Kasumi-1 (cell line): ENCODE results near the gene RRP36.
"Not testable (repeated sequence)": the region's sequence is repeated elsewhere in the genome, so short reads cannot be mapped to it uniquely, and the experiment has no call there.

Source experiments
- DNase-seq, 2 experiments: peaks; one replicate each; lab custom pipeline; 2025; lab: John Stamatoyannopoulos, UW

The RRP36 gene

DNA sequence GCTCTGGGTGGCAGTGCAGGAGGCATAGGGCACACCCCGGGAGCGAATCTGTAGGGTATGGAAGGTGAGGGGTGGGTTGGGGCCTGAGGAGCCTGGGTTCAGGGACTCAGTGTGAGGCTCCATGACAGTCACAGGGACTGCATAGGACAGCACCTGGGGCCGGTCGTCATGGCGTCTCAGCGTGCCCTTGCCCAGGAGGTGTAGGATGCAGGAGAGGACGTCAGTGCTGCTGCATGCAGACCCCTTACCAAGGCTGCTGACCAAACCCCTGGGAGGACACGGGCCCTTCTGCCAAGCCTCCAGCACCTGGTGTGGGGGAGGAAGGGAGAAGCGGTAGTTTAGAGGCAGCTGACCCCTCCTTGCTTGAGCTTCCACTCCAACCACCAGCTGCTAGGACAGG lies 16.3 kb downstream of the RRP36 start:
- DNase-seq, result no peak

DNA sequence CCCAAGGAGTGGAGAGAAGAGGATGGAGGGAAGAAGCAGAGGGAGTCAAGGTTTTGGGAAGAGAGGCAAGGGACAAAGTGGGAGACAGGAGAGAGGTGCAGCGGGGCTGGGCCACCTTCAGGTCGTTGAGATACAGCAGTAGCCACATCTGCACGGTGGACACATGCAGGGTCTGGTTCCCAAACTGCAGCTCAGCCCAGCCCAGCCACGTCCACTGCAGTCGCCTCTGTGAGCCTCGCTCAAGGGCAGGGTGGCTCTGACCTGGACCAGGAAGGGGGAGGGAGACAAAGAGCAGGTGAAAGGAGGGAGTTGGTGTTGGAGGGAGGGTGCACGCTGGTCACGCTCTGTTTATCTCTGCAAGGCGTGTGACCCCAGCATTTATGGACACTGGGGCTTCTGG lies 17.3 kb downstream of the RRP36 start:
- no peak for DNase-seq

DNA sequence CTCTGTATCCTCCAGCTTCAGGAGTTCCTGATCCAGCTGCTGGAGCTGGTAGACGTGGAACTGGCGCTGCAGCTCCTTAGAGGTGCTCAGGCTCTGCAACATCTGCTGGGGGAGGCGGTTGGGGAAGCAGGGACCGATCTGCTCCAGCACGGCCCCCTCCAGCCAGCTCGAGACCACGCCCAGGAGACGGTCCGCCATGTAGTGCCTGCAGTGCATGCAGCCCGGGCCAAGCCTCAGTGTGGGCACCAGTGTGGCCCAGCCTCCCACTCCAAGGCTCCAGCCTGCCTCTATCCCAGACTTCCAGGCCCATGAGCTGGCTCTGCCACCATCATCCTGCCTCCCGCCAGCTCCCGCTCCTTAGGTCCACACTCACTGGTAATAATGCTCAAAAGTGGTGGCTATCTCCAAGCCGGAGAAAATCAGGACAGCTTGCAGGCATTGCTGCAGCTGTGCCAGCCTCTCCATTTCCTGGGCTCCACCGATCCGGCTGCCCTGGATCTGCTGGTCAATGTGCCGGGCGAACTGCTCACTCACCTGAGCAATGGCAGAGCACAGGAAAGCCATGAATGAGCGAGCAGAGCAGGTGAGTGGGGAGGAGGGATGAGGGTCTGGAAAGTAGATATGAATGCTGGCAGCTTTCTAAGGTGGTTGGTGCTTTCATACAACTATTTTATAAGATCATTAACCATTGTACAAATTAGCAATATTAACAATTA lies 19.3 kb downstream of the RRP36 start:
- DNase-seq, result no peak

DNA sequence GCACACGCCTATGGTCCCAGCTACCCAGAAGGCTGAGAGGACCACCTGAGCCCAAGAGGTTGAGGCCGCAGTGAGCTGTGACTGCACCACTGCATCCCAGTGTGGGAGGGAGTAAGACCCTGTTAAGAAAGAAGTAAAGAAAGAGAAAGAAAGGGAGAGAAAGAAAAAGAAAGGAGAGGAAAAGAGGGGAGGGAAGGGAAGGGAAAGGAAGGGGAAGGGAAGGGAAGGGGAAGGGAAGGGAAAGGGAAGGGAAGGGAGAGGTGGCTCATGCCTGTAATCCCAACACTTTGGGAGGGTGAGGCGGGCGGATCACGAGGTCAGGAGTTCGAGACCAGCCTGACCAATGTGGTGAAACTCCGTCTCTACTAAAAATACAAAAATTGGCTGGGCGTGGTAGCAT lies 20.1 kb downstream of the RRP36 start:
- DNase-seq, result not testable (repeated sequence)

DNA sequence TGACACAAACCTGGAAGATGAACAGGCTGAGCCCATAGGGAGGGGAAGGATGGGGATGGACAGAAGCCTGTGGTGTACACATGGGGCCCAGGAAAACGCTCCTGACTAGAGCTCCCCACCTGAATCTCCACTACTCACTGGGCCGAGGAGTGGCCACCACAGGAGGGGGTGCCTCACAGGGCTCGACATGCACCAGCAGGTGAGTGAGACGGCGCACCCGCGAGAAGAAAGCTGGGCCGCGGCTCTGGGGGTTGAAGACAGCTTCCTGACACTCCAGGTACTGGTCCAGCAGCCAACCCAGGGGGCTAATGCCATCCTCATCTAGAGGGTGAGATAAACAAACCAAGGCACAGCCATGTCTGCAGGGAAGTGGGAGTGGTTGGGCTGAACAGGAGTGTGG lies 21.9 kb downstream of the RRP36 start:
- no peak for DNase-seq

DNA sequence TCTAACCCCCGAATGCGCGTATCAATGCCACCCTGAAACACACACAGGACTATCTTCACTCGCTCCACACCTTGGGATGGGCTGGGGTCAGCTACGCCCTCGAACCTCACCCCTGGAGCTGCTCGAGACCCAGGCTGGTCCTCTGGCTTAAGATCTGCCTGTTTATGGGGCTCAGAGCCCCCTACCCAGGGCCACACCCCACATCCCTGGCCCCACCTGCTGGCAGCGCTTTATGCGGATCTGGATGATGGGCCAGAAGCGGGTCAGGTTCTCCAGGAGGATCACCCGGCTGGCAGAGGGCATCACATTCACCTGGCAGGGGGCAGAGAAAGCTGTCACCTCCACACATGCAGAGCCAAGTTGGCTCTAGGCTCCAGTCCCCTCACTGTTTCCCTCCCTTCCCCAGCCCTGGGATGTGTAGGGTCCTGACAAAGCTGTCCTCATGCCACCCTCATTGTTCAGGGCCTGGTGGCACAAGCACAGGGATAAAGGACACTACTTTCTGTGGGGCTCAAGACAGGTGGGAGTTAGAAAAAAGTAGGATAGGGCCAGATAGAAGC lies 24.0 kb downstream of the RRP36 start:
- no peak for DNase-seq

DNA sequence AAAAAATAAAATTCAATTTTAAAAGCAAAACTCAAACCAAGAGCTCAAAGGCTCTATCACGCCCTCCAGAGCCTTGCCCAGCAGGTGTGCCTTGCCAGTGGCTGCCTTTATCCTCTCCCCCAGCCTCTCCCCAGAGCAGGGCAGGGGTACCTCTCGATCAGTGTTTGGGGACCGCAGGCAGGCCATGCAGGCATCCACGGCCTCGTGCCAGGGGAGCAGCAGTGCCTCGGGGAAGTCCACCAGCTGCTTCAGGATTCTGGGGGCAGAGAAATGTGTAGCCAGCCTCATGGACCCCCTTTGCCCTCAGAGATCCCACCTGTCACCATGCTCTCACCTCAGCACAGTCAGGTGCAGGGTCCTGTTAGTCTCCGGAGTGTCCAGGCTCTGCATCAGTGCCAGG lies 26.6 kb downstream of the RRP36 start:
- DNase-seq, result no peak

DNA sequence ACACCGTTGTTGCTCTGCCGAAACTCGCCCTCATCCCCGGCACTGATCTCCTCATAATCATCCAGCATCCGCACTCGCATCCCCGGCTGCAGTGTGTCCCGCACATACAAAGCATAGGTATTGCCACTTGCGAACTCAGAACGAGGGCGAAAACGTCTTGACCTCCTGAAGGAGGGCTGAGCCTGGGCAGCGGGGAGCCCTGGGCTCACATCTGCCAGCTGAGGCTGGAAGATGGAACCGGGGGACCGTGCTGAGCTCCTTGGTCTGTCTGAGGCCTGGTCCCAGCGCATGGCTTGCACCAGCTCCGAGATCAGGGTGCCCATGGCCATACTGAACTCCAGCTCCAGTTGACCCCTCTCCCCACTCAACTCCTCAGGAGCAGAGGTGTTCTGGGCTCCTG lies 29.6 kb downstream of the RRP36 start:
- DNase-seq, result no peak

DNA sequence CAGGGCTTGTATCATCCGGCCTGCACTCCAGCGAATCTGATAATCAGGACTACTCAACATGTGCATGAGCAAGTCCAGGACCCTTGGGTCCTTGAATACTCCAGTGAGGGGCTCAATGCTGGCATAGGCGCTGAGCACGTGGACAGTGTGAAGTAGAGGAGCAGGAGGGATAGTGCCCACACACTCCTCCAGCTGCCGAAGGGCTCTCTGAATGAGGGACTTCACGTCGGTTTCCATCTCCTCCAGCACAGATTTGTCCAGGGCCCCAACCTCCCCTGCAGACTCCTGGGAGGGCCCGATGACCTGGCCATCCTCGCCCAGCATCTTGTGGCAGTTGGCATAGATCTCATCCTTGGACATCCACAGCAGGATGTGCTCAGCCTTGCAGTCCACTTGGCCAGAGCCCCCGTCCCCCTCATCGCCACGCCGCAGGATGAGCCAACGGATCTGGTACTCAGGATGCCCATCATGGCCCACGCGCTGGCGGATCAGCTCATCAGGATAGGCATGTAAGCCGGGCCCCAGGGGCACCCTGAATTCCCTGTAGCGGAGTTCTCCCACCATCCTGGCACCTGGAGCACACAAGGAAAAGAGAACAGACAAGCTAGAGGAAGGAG lies 30.9 kb downstream of the RRP36 start:
- no peak for DNase-seq

DNA sequence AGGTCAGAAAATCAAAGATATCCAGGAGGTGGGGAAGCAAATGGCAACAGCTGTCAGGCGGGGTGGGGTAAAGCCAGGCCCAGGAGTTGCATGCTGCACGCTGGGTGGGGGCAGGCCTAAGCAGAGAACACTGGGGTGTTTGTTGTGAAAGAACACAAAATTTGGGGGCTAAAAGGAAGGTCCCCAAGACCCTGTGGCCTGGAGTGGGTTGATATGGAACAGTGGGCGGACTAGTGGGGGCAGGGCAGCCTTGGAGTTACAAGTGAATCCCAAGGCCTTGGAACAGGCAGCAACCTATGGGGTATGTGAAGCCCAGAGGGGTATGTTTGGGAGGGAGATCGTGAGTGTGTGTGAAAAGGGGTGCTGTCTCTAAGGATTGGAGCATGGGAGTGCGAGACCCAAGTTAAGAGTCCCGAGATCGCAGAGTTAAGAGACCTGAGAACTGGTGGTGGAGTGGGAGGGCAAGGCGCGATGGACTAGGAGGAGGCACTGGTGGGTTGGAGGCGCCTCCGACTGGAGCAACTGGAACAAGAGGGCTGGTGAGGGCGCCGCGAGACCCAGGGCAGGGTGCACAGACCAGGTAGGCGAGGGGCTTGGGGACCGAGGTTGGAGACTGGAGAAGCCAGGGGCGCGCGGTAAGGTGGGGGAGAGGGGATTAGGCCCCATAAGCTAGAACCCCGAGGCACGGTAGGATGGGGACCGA lies 31.6 kb downstream of the RRP36 start:
- peak; percentile 36 to 40 for DNase-seq

DNA sequence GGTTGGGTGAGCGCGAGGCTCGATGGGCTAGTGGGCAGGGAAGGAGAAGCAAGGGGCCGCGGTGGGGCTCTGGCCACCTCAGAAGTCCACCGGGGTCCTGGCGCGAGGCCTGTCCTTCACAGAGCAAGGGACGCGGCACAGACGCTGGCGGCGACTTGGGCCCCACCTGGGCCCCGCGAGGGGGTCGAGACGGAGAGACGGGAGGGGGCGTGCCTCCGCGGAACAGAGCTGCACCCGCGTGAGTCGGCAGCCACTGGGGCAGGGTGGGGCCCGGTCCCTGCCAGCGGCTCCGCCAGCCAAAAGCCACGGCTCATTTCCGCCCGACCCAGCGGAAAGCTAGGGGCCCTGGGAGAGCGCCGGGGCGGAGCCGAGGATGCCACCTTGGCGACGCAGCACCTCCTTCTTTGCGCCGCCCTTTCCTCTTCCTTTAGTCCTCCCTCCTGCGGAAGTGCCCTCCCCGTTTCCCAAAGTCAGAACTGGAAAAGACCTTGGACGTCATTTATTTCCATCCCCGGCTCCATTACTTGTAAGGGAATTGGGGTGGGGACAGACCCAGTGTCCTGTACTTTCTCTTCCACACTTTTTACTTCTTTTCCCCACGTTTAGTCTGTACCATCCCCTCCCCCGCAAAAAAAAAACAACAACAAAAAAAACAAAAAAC lies 32.3 kb downstream of the RRP36 start, which contains the start of gene CUL7:
TSS of gene CUL7 (minus strand) at position 307 of the 661 bp plus-strand sequence. CDS start 1,063 bp downstream, outside the sequence.
- peak; percentile 95 to 96 for DNase-seq

DNA sequence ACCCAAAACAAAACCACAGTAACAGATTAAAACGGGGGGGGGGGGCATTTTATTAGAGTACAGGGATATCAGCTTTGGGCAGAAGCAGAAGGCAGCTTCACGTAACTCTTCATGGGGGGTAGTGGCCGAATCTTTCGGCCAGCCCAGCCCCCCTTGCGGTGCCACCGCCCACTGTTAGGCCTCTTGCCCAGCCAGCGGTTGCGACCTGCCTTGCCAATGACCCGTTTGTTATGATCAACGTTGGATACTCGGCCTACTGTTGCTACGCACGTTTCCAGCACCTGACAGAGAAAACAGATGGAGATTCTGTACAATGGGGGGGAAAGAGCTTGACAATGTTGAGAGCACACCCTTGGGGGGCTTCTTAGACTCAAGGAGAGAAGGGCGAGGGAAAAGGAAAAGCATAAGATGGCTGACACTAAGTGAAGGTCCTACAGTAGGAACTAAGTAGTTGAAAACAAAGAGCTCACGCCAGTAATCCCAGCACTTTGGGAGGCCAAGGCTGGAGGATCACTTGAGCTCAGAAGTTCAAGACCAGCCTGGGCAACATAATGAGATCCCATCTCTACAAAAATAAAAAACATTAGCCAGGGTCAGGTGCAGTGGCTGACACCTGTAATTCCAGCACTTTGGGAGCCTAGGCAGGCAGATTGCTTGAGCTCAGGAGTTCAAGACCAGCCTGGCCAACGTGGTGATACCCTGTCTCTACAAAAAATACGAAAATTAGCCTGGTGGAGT lies 33.0 kb downstream of the RRP36 start:
- DNase-seq, result no peak

DNA sequence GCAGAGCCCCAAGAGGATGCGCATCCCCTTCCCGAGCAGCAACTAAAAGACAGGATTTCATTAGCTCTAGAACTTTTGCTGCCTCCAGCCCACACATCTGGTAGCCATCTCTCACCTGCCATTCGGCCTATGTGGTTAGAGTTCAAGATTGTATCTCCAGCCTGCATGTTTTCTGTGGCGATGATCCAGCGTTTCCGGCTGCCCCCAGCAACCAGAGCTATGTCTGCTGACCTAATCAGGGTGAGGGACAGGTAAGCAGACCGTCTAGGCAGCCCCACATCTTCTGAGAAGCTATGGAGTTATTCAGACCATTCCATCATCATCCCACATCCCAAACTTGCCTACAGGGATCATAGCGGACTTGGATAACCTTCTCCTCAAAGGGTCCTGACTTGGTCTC lies 34.5 kb downstream of the RRP36 start:
- DNase-seq, result no peak

DNA sequence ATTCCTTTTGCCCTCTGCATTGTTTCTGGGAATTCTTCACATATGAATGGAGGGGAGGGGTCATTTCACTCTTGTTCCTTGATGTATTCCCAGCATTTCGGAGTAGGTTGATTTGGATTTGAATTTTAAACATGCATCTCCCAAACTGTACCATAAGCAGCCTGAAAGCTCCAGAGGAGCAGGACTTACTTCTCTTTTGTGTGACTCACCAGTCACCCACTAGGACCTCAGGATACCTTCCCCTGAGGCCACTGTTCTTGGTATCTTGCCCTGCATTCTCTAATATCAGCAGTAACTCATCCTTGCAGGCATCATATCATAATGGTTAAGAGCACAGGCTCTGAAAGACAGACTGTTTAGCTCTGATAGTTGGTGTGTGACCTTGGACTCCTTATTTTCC lies 37.1 kb downstream of the RRP36 start:
- DNase-seq, result no peak

DNA sequence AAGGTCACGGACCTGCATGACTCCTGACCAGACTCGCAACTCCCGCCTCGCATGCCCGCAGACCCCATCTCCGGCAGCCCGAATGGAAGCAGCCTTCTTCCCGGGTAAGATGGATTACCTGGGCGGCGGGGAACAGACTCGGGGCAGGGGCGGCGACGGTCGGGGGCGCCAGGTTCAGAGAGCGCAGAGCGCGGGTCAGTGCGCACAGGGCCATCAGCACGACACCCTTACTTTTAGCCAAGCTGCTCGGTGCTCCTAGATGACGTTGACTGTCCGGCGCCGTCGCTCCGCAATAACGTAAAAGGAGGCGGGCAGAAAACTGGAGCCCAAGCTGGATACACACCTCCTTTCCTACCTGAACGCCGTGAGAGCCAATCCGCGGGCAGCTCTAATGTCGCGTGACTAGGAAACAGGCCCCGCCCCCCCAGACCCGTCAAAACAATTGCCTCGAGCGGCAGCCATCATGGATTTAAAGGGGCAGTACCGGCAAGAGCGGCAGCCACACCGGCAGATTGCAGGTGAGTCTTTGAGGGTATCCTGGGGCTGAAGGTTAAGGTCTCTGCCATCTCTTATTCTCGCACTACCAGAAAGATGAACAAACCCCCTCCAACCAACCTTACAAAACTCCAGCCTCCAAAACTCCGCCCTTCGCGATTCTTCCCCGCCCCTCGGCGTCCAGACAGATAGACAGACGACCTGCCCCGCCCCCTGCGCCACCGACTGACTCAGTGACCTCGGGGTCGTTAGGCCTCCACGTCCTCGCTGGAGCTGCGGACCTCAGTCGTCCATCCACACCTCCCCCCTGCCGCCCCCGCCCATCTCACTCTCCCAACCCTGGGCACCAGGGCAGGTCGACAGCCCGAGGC lies 38.0 kb downstream of the RRP36 start, which contains the start of the genes KLC4 and MRPL2:
TSS of gene KLC4 (plus strand) at position 464 of the 866 bp plus-strand sequence. CDS start 1,705 bp downstream, outside the sequence.
TSS of gene MRPL2 (minus strand) at position 267 of the 866 bp plus-strand sequence. CDS start at position 214, 53 bp downstream.
- DNase-seq, result peak; percentile 99

DNA sequence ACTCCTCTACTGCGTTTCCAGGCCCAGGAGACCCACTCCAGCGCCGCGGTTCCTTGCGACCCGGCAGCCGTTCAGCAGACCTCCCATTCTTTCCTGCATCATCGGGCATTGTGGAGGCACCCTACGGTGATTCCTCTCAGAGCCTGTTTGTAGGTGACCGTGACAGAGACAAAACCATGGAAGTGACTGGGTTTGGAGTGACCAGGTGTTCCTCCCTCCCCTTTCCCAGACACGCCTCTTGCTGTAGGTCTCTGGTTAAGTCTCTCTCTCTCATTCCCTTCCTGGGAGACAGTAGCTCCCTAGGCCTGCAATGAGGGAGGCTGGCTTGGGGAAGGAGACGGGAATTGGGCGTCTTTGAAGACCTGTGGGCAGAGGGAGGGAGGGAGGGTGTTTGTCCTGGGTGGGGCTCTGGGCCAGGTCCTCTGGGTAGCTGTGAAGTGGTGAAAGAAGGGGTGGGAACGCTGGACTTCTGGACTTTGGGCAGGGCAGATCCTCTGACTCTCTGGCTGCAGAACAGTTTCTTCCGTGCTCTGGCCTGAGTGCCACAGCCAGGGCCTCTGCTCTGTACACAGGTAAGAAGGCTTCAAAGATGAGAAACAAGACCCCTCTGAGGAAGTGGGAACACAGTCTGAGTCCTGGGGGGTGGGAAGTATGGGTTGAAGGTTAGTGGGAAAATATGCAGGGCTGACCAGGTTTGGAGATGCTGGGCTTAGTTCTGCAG lies 38.8 kb downstream of the RRP36 start:
- no peak for DNase-seq

DNA sequence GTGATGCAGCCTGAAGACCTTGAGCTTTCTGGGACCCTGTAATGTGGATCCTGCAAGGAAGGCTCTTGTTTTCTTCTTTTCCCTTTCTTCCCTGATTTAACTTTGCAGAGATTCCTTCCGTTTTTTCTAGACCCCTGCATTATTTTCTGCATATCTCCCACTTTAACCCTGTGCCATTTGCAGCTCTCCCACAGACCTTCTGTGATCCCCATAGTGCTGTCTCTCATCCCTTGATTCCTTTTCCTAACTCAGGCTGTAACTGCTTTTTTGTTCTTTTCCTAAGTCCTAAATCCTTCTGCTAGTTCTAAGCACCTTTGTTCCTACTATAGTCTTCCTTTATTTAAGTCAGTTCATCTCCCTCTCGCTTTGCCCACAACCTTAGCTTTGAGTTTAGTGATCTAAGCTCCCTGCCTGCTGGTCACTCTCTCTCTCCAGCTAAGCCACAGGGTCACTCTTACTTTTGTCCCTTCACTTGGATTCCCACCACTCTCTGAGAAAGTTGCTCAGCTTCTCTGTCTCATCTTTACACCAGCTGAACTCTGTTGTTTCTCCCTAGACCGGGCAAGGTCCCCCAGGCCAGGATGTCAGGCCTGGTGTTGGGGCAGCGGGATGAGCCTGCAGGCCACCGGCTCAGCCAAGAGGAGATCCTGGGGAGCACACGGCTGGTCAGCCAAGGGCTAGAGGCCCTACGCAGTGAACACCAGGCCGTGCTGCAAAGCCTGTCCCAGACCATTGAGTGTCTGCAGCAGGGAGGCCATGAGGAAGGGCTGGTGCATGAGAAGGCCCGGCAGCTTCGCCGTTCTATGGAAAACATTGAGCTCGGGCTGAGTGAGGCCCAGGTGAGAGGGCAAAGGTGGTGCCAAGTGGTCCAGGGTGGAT lies 39.6 kb downstream of the RRP36 start:
- no peak for DNase-seq

DNA sequence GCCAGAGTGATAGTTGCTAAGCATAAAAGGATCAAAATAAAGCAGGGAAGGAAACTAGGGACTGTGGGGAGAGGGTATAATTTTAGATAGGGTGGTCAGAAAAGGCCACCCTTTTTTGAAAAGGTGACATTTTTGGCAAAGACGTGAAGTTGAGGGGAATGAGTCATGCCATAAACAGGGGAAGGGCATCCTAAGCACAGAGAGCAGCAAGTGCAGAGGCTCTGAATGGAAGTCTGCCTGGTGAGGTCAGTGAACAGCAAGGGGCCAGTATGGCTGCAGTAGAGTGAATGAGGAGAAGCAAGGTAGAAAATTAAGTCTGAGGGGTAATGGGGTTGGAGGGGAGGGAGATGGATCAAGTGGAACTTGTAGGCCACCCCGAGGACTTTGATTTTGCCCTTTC lies 40.4 kb downstream of the RRP36 start:
- no peak for DNase-seq

DNA sequence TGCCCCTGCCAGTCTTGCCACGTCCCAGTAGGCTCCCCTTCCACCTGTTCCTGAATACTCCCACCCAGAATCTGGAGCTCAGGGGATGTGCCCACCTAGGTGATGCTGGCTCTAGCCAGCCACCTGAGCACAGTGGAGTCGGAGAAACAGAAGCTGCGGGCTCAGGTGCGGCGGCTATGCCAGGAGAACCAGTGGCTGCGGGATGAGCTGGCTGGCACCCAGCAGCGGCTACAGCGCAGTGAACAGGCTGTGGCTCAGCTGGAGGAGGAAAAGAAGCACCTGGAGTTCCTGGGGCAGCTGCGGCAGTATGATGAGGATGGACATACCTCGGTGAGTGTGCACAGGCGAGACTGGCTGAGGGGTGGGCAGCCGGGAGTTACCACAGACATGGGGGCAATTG lies 41.4 kb downstream of the RRP36 start:
- no peak for DNase-seq
